Urothelium cell line (cell line): ENCODE data around the gene NCOA3.

Source experiments
- DNase-seq: peaks from one replicate; pipeline ENCODE4 v3.0.0; 2011; ENCODE audit warnings: low spot score, mixed read lengths
- FAIRE-seq: peaks from 2 replicates; lab custom pipeline; 2011; peaks lifted over from hg19 to GRCh38; lab: Jason Lieb, UNC

The NCOA3 gene

DNA sequence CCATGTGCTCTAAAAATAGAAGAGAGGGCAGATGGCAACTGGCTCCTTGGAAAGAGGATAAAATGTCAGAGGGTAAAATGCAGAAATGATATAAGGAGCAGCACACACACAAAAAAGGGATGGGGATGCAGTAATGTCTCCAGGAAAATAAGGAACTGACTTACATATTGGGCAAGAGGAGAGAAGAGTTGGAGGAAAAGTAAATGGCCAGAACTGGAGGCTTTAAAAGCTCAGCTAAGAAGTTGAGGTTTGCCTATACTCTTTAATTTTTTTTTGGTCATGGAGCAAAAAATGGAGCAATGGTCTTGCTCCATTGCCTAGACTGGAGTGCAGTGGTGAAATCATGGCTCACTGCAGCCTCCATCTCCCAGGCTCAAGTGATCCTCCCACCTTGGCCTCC is 189.9 kb downstream of the NCOA3 start:
- DNase-seq (no peak), FAIRE-seq (no peak)

DNA sequence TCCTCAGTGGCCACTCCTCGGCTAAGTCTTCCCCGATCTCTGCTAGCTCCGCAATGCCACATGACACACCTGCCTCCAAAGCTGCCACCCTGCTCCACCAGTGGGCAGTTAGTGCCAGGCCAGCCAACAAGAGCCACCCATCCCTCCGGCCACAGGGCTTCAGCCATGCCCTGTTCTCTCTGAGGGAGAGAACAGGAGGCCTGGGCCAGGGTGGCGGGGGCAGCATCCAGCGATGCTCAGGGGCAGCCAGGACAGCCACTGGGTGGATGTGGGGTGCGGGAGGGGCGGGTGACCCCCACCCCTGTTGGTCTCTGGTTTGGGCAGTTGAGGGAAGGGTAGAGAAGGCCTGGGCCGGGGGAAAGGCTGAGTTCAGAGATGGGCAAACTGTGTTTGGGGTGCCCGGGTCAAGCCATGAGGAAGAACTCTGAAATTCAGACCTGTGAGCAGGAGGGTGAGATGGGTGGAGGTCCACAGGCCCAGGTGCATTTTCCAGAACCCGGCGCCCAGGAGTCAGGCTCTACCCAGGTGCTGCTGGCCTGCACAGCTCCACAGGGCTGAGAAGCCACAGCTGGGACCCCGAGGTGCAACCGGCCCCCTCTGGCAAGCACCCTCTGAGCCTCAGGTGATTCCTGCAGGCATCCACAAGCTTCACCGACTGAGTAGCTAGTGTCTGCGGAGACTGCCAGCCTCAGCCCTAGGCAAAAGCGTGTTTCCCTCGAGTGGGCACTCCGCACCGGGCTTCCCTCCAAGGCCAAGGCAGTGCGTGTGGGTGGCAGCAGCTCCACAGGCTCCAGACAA is 192.5 kb downstream of the NCOA3 start:
- no peak for FAIRE-seq
- DNase-seq = no peak

DNA sequence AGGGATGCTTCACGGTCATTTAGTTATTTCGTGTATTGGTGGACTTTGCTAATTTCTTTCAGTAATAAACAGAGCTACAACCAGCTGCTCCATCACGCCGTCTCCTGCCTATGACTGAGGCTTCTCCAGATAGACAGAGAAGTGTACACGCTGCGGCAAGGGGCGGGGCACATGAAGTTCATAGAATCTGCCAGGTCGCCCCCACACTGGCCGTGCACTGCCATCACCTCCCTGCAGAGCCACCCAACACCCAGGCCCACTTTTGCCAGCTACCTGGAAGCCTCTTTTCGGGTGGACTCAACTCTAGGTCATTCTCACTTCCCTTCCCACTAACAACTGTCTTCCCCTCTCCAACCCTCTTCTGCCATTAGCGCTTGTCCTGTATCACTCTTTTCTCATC is 195.2 kb downstream of the NCOA3 start:
- FAIRE-seq (no peak), DNase-seq (no peak)

DNA sequence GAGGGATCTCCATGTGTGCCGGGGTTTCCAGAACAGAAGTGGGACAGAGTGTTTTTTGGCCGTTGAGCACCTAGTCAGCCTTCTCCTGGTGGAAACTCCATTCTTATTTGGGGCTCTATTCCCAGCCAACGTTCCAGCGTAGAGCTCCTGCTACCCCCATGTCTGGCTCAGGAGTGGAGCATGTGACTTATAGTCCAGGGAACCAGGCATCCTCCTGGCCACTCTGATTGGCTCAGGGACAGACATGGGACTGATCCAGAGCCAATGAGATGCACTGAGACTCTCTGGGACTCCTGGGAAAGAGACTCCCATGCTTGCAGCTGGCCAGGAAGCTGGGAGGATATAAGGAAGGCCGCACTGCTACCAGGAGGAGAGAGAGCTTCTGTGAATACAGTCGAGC is 196.5 kb downstream of the NCOA3 start:
- DNase-seq = no peak
- no peak for FAIRE-seq

DNA sequence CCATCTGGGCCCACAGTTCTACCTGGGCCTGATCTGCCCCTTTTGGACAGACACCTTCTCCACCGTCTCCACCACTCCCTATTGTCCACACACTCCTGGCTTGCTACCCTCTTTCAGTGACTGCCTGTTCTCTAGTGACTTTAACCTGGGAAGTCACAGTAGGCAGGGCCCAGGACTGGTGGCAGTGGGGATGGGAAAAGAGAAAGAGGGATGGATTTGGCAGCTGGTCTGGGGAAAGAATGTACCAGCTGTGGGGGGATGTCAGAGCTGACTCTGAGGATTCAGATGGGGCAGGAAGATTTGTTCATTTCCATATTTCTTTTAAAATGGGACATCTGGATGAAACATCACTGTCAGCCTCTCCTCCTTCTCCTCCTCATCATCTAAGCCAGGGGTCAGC is 198.1 kb downstream of the NCOA3 start:
- no peak for FAIRE-seq

DNA sequence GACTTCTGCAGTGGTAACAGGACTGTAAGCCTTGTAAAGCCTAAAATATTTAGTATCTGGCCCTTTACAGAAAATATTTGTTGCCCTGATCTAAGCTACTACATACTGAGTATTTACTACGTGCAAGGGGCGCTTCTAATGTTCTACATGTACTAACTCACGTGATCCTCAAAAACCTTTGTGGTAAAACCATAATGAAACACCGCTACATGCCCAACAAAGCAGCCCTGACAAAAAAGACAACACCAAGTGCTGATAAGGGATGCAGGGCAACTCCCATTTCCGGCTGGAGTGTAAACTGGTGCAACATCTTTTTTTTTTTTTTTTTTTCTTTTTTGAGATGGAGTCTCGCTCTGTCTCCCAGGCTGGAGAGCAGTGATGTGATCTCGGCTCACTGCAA is 198.6 kb downstream of the NCOA3 start:
- DNase-seq (no peak), FAIRE-seq (no peak)

More for the DNA sequence above, 198.1 kb downstream of the NCOA3 start:
- no peak for DNase-seq

DNA sequence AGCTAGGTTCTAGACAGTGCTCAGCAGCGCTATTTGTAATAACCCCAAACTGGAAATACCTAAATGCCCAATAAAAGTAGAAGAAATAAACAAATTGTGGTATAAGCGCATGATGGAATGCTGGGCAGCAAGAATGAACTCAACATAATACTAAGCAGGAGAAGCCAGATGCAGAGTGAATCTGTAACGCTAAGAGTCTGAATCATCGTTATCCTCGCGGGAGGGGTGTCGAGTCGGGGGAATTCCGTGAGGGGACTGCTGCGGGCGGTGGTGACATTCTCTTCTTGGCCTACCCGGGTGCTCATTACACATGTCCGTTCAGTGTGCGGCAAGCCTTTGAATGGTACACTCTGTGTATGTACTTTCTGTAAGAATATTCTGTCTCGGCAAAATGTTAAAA is 199.9 kb downstream of the NCOA3 start:
- peak; percentile 5 for FAIRE-seq
- peak; percentile 81 for DNase-seq

DNA sequence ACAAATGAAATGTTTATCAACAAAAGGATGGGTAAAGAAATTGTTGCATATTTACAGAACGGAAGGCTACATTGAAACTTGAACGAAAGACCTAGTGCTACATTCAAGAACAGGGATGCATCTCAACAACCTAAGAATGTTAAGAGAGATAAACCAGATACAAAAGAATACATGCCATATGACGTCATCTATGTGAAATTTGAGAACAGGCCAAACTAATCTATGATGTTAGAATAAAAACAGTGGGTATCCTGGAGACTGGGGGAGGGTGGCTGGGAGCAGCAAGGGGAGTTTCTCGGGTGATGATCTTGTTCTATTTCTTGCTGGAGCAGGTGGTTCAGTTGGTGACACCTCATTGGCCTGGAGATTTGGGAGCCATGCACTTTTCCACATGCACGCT is 202.1 kb downstream of the NCOA3 start:
- no peak for FAIRE-seq
- no peak for DNase-seq

DNA sequence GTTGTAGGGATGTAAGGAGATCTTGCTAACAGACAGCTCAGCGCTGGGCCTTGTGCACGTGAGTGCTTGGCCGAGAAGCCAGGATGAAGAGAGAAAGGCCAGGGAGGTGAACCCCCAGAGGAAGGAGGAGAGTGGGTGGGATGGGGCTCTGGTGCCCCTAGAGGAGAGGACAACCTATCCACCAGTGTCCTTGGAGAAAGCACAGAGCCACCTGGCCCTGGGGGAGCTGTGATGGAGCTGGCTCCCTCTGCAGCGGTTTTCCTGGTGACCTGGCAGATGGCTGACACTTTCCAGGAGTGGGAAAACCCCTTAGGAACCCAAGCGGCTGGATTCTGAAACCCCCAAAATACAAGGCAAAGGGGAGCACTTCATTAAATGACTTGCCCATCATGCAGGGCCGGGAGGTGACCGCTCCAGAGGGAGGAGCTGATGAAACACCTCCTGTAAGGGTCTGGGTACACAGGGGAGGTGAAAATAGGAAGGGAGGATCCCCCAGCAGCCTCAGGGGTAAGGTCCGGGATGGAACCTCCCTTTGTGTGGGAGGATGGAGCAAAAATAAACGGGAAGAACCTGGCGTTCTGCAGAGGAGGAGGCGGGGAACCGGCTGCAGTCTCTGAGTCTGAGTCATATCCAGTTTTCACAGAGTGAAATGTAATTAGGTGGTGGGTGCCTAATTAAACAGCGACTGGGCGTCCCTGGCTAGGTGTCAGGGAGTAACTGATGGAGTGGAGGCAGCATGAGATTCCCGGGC is 203.2 kb downstream of the NCOA3 start:
- peak; percentile 57 for DNase-seq
- no peak for FAIRE-seq

DNA sequence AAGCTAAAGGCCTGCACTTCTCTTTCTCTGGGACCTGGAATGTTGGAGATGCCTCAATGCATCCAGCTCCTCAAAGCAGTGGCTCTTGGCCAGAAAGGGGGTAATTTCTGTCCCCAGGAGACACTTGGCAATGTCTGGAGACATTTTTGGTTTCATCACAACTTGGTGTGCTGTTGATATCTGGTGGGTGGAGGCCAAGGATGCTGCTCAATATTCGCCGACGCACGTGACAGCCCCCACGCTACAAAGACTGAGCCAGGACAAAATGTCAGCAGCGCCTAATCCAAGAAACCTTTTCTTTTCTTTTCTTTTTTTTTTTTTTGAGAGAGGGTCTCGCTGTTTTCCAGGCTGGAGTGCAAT is 203.8 kb downstream of the NCOA3 start:
- DNase-seq (no peak), FAIRE-seq (no peak)

DNA sequence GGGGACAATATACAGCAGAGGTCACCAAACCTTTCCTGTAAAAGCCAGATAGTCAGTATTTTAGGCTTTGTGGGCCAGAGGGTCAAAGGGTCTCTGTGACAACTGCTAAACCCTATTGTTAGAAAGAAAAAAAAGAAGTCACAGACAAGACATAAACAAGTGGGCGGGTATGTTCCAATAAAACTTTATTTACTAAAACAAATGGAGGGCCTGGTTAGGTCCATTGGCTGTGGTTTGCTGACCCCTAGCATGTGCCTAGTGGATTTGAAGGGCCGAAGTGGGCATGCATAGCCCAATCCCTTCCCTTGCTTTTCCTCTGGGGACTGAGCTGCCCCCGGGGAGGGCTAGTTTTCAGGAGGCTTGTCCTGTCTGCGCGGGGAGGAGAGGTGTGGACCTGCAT is 204.7 kb downstream of the NCOA3 start:
- FAIRE-seq = no peak
- DNase-seq = no peak
